Keratinocyte (primary cell): Measurements from ENCODE around the gene NDUFAF8.

Experiments
- EZH2 ChIP-seq: IDR thresholded peaks from one replicate; pipeline ENCODE4 v1.6.1; 2012; ENCODE audit warnings: inconsistent platforms, mild to moderate bottlenecking, low read length, moderate library complexity
- TF ChIP-seq, protein P1 (sequence below), 3 experiments: IDR thresholded peaks in 1 of 3; conservative IDR thresholded peaks in 1 of 3; optimal IDR thresholded peaks in 1 of 3; 2 replicates in 2 of 3; 3 replicates in 1 of 3; pipeline versions ENCODE3 to v1.5.1; 2011; ENCODE audit warnings: low read length in 3 of 3, mild to moderate bottlenecking in 3 of 3, moderate library complexity in 2 of 3, control low read depth in 1 of 3, inconsistent platforms in 1 of 3; ENCODE audit not compliant: insufficient read depth in 2 of 3; ENCODE audit errors: extremely low read depth in 1 of 3

GRCh38 chr17:81229666-81229920 lies 9.5 kb upstream of the NDUFAF8 start:
- TF ChIP-seq, protein P1, sequence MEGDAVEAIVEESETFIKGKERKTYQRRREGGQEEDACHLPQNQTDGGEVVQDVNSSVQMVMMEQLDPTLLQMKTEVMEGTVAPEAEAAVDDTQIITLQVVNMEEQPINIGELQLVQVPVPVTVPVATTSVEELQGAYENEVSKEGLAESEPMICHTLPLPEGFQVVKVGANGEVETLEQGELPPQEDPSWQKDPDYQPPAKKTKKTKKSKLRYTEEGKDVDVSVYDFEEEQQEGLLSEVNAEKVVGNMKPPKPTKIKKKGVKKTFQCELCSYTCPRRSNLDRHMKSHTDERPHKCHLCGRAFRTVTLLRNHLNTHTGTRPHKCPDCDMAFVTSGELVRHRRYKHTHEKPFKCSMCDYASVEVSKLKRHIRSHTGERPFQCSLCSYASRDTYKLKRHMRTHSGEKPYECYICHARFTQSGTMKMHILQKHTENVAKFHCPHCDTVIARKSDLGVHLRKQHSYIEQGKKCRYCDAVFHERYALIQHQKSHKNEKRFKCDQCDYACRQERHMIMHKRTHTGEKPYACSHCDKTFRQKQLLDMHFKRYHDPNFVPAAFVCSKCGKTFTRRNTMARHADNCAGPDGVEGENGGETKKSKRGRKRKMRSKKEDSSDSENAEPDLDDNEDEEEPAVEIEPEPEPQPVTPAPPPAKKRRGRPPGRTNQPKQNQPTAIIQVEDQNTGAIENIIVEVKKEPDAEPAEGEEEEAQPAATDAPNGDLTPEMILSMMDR (optimal IDR thresholded peaks at IDR 0.05 in 1 of 3, IDR thresholded peaks at IDR 0.05 in 1 of 3, conservative IDR thresholded peaks at IDR 0.05 in 1 of 3; ENCODE audit: extremely low read depth in 1 of 3, insufficient read depth in 2 of 3, low read length in 3 of 3): no peak
- TF ChIP-seq EZH2: no peak
